KMS-11 (cell line): ENCODE data around the gene ATF4.
A peak's percentile ranks its signal among the peaks of the same experiment; 100 is the strongest.
"Not testable (repeated sequence)": the region's sequence is repeated elsewhere in the genome, so short reads cannot be mapped to it uniquely, and the experiment has no call there.

ENCODE experiments used
- H2AFZ ChIP-seq: fragments of 200-600 bp; sonication (generic); 2 replicates; pipeline ENCODE4 v1.6.1; 2016; ENCODE audit warnings: antibody characterized with exemption, mixed run types, low read depth
- H3K27ac ChIP-seq: fragments of 200-600 bp; sonication (generic); 2 replicates; pipeline ENCODE4 v1.6.1; 2016; ENCODE audit warnings: mild to moderate bottlenecking, mixed run types
- H3K27me3 ChIP-seq: fragments of 200-600 bp; sonication (generic); 2 replicates; pipeline ENCODE4 v1.6.1; 2017; ENCODE audit warnings: mild to moderate bottlenecking, low read depth, mixed run types, moderate library complexity; ENCODE audit not compliant: insufficient read depth
- H3K36me3 ChIP-seq: fragments of 200-600 bp; sonication (generic); 2 replicates; pipeline ENCODE4 v1.6.1; 2017; ENCODE audit warnings: mild to moderate bottlenecking, mixed run types; ENCODE audit not compliant: insufficient read depth
- H3K4me1 ChIP-seq: fragments of 200-600 bp; sonication (generic); 2 replicates; pipeline ENCODE4 v1.6.1; 2016; ENCODE audit warnings: mild to moderate bottlenecking, low read depth, mixed run types; ENCODE audit not compliant: poor library complexity, severe bottlenecking
- H3K4me2 ChIP-seq: fragments of 200-600 bp; sonication (generic); 2 replicates; pipeline ENCODE4 v1.7.0; 2016; ENCODE audit warnings: mild to moderate bottlenecking, mixed run types
- H3K4me3 ChIP-seq: fragments of 200-600 bp; sonication (generic); IDR thresholded peaks from 2 replicates; pipeline ENCODE4 v1.6.1; 2017; ENCODE audit warnings: low read depth, low read length, mixed read lengths; ENCODE audit not compliant: insufficient read depth
- H3K79me2 ChIP-seq: fragments of 200-600 bp; sonication (generic); 2 replicates; pipeline ENCODE4 v1.6.1; 2016; ENCODE audit warnings: low read depth, mixed run types; ENCODE audit not compliant: insufficient read depth
- H3K9ac ChIP-seq: fragments of 200-600 bp; sonication (generic); 2 replicates; pipeline ENCODE4 v1.6.1; 2016; ENCODE audit warnings: mild to moderate bottlenecking, mixed run types
- H4K20me1 ChIP-seq: fragments of 200-600 bp; sonication (generic); 2 replicates; pipeline ENCODE4 v1.6.1; 2016; ENCODE audit warnings: mild to moderate bottlenecking, mixed run types; ENCODE audit not compliant: insufficient read depth
- CTCF ChIP-seq: fragments of 200-600 bp; sonication (generic); conservative IDR thresholded peaks from 2 replicates; pipeline ENCODE4 v1.6.1; 2017; ENCODE audit warnings: low read depth, mild to moderate bottlenecking, antibody characterized with exemption, low read length, moderate library complexity, mixed read lengths

The ATF4 gene

GRCh38 chr22:39518144-39518786, 2.1 kb upstream of the ATF4 start:
- Histone ChIP-seq H3K9ac (peak overlapping the region; percentile 99; the same call in 1 of the 2 replicates), H3K36me3 (peaks cover 21% of the 10 kb centered on the region; the same call in 1 of the 2 replicates), H3K4me2 (peak overlapping the region; percentile 98), H3K27ac (peak overlapping the region; percentile 93), H4K20me1 (peaks cover 23% of the 10 kb centered on the region; the same call in 1 of the 2 replicates), H2AFZ (no peak overlapping the region), H3K4me1 (peaks cover 53% of the 10 kb centered on the region), H3K4me3 (no peak overlapping the region), H3K79me2 (peaks cover 44% of the 10 kb centered on the region), H3K27me3 (no peaks in the 10 kb centered on the region)
- no peak for TF ChIP-seq CTCF

- no peak for TF ChIP-seq CTCF
- peak overlapping the region; percentile 93 for H3K27ac ChIP-seq
- peak overlapping the region; percentile 98 for H3K4me2 ChIP-seq
- H2AFZ ChIP-seq = peak overlapping the region; percentile 86
- peaks cover 44% of the 10 kb centered on the region for H3K79me2 ChIP-seq
- peaks cover 18% of the 10 kb centered on the region; the same call in 1 of the 2 replicates for H3K36me3 ChIP-seq
- H3K4me3 ChIP-seq = no peak overlapping the region
- H3K4me1 ChIP-seq = peaks cover 50% of the 10 kb centered on the region
- H4K20me1 ChIP-seq = peaks cover 23% of the 10 kb centered on the region; the same call in 1 of the 2 replicates
- H3K9ac ChIP-seq = peak overlapping the region; percentile 99
- no peaks in the 10 kb centered on the region for H3K27me3 ChIP-seq
Observed at GRCh38 chr22:39518996-39519680, 1.2 kb upstream of the ATF4 start.

- Histone ChIP-seq H3K36me3 (peaks cover 18% of the 10 kb centered on the region; the same call in 1 of the 2 replicates), H2AFZ (peak overlapping the region; percentile 86), H3K27ac (peak overlapping the region; percentile 93), H4K20me1 (peaks cover 24% of the 10 kb centered on the region), H3K27me3 (no peaks in the 10 kb centered on the region), H3K4me2 (peak overlapping the region; percentile 98), H3K79me2 (peaks cover 44% of the 10 kb centered on the region), H3K4me1 (peaks cover 44% of the 10 kb centered on the region), H3K4me3 (no peak overlapping the region), H3K9ac (peak overlapping the region; percentile 99)
- TF ChIP-seq CTCF = no peak
Observed at GRCh38 chr22:39519681-39520225, 609 bp upstream of the ATF4 start.

GRCh38 chr22:39521106-39521885, 934 bp downstream of the ATF4 start:
- peak overlapping the region; percentile 93 for H3K27ac ChIP-seq
- not testable (repeated sequence) for H3K27me3 ChIP-seq, H2AFZ ChIP-seq, H3K4me3 ChIP-seq
- peaks cover 29% of the 10 kb centered on the region for H3K4me1 ChIP-seq
- peak overlapping the region; percentile 81 for H3K4me2 ChIP-seq
- H3K36me3 ChIP-seq = peaks cover 11% of the 10 kb centered on the region; the same call in 1 of the 2 replicates
- H3K9ac ChIP-seq = peak overlapping the region; percentile 99
- H4K20me1 ChIP-seq = peaks cover 22% of the 10 kb centered on the region
- H3K79me2 ChIP-seq = peaks cover 37% of the 10 kb centered on the region

- Histone ChIP-seq H3K4me2 (peak overlapping the region; percentile 81), H3K36me3 (peaks cover 11% of the 10 kb centered on the region; the same call in 1 of the 2 replicates), H3K4me1 (peaks cover 21% of the 10 kb centered on the region), H3K27ac (peak overlapping the region; percentile 93; the same call in 1 of the 2 replicates), H4K20me1 (peaks cover 22% of the 10 kb centered on the region), H3K79me2 (peaks cover 29% of the 10 kb centered on the region), H3K9ac (peak overlapping the region; percentile 99; the same call in 1 of the 2 replicates)
- H3K4me3 ChIP-seq, H2AFZ ChIP-seq, H3K27me3 ChIP-seq: not testable (repeated sequence)
Observed at GRCh38 chr22:39522091-39522490, 1.7 kb downstream of the ATF4 start.
